Kidney glomerular epithelial cell (primary cell): ENCODE measurements around the gene MCM10.
"Not testable (repeated sequence)": the region's sequence is repeated elsewhere in the genome, so short reads cannot be mapped to it uniquely, and the experiment has no call there.

Source experiments
- DNase-seq: peaks from one replicate; lab custom pipeline; 2025; lab: John Stamatoyannopoulos, UW

Gene MCM10

DNA sequence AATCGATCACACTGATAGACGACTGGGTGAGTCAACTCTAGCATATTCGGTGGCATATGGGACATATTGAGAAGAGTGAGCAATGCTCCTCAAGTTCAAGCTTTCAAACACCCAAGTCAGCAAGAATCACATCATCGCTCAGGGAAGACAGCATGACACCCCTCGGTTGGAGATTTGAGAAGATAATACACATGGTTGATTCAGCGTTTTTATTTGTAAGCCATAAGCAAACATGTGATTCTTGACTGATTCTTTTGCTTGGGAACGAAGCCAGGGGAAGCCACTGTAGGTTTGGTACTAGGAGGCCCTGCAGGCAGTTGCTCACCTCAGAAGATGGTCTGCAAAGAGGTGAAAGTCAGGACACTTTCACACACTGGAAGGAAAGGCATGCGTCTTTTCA is 60.2 kb downstream of the MCM10 start:
- no peak for DNase-seq

- no peak for DNase-seq
These were observed 60.8 kb downstream of the MCM10 start for GRCh38 chr10:13222151-13222550.

- DNase-seq, result no peak
These were observed 61.2 kb downstream of the MCM10 start for GRCh38 chr10:13222566-13222965.

DNA sequence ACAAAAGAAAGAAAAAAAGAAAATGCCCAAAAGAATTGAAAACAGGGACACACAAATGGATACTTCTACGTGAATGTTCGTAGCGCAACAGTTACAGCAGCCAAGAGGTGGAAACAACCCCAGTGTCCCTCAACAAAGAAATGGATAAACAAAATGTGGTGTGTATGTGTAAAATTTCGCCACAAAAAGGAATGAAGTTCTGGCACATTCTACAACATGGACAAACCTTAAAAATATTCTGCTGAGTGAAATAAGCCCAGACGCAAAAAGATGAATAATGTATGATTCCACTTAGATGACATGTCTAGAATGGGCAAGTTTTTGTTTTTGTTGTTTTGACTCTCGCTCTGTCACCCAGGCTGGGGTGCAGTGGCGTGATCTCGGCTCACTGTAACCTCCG is 61.9 kb downstream of the MCM10 start:
- no peak for DNase-seq

DNA sequence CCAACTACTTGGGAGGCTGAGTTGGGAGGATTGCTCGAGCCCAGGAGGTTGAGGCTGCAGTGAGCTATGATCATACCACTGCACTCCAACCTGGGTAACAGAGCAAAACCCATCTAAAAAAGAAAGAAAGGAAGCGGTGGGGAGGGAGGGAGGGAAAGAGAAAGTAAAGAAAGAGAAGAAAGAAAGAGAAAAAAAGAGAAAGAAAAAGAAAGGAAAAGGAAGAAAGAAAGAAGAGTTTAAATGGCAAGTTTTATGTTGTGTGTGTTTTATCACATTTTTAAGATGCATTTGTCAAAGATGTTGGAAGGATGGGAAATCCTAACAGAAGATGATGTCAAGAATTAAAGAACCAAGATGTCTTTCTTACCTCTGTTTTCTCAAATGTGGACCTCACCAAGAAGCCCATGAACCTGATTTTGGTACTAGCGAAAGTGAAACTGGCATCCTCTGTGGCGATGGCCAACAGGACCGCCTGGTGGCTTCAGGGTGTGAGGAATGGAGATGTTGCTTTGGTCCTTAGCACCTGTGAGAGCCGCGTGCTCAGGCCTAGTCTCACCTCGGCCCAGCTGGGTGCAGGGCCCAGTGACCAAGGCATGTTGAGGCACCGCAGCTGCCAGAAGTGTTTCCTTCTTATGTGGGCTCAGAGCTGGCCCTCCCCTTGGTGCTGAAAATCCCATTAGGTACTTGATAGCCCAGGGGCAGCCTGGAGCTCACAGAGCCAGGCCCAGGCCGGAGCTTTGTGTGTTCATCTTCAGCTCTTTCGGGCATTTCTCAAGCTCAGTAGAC is 63.0 kb downstream of the MCM10 start:
- no peak for DNase-seq

- no peak for DNase-seq
These were observed 64.2 kb downstream of the MCM10 start for GRCh38 chr10:13225601-13226000.

GRCh38 chr10:13227031-13227430 is 65.7 kb downstream of the MCM10 start:
- DNase-seq, result no peak

DNA sequence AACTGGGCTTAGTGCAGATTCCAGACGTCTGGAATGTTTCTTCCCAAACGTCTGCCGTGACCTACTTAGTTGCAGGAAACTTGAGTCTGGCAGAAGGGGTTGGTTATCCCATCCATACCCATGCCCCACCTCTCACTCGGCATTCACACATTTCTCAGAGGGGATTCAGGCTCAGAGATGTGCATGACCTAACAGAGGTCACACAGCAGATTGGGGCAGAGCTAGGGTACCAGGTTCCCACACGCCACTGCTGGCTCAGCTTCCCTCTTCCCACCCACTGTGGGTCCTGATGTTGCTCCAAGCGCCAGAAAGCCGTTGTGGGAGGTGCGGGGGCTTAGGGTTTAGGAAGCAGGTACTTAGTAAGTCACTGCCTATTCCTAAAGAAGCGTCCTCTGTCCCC is 69.8 kb downstream of the MCM10 start:
- DNase-seq, result no peak

GRCh38 chr10:13231808-13232207 is 70.5 kb downstream of the MCM10 start:
- no peak for DNase-seq

DNA sequence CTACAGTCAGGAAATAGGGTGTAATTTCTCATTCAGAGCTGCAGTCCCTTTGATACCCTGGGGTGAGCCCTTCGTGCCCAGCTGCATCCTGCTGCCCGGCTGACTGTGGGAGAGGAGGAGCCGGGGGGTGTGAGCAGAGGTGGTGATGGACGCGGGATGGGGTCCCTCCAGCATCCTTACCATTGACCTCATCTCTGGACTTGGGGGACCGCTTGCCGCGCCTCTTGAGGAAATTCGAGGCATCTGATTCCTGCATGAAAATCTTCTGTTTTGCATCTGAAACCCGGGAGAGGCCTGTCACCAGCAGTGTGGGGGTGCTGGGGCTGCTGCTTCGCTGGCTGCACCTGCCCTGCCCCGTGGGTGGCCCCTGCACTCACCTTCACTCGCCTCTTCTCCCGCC is 72.0 kb downstream of the MCM10 start:
- DNase-seq, result no peak

GRCh38 chr10:13234172-13234571 is 72.8 kb downstream of the MCM10 start, which contains the start of gene UCMA:
Gene UCMA (minus strand): TSS chr10:13234374. CDS start chr10:13234258, 116 bp downstream.
- DNase-seq, result no peak

- DNase-seq, result not testable (repeated sequence)
These were observed 73.4 kb downstream of the MCM10 start for GRCh38 chr10:13234736-13235135.

GRCh38 chr10:13236638-13237037 is 75.3 kb downstream of the MCM10 start:
- no peak for DNase-seq

GRCh38 chr10:13238271-13239077 is 77.1 kb downstream of the MCM10 start:
- no peak for DNase-seq

DNA sequence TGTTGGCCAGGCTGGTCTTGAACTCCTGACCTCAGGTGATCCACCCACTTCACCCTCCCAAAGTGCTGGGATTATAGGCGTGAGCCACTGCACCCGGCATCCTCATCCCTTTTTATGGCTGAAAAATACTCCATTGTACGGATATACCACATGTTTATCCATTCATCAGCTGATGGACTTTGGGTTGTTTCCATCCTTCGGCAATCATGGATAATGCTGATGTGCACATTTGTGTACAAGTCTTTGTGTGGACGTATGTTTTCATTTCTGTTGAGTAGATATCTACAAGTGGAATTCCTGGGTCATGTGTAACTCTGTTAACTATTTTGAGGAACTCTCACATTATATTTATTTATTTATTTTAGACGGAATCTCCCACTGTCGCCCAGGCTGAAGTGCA is 78.6 kb downstream of the MCM10 start:
- DNase-seq, result no peak

DNA sequence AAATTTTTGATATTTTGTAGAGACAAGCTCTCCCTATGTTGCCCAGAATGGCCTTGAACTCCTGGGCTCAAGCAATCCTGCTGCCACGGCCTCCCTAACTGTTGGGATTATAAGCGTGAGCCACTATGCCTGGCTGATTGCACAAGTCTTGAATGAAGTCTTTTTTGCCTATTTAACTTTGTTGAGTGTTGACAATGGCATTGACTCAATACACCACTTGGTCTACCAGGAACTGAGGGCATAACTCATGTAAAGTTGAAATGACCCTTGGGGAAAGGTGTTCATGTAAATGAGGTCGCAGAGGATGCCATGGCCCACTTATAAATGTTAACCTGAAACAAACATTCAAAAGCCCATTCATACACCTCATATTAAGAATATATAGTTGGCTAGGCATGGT is 80.3 kb downstream of the MCM10 start:
- no peak for DNase-seq

GRCh38 chr10:13242260-13242659 is 80.9 kb downstream of the MCM10 start:
- not testable (repeated sequence) for DNase-seq

GRCh38 chr10:13247246-13247645 is 85.9 kb downstream of the MCM10 start:
- DNase-seq, result no peak

DNA sequence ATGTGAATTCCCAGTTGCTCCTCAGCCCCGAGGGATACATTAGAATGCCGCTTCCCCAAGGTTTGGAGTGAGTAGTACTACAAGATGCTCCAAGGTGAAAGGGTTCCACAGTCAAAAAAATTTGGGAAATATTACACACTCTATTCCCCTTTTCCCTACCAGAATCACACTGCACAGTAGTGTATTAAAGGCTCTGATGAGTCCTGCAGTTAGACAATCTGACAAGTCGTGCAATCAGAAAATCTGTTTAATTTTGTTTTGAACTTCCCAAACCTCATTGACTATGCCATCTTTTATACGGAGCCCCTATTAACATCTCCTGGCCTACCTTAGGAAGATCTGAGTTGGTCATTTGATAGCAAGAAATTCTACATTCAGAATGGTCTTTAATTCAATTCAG is 86.4 kb downstream of the MCM10 start:
- no peak for DNase-seq

DNA sequence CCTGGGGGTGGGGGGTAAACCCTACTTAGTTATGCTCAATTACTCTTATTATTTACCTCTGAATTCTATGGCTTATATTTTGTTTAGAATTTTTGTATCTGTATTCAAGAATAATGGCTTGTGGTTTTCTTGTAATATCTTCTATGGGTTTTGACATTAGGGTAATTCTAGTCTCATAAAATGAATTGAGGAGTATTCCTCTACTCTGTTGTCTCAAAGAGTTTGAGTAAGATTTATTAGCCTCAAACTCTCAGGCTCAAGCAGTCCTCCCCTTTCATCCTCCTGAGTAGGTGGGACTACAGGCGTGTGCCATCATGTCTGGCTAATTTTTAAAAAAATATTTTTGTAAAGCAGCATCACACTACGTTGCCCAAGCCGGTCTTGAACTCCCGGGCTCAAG is 92.4 kb downstream of the MCM10 start:
- DNase-seq, result no peak

GRCh38 chr10:13256627-13257026 is 95.3 kb downstream of the MCM10 start:
- no peak for DNase-seq

GRCh38 chr10:13257621-13258140 is 96.3 kb downstream of the MCM10 start:
- no peak for DNase-seq
